HL-60 (cell line): Measurements from ENCODE around the gene MAST2.
A peak's percentile ranks its signal among the peaks of the same experiment; 100 is the strongest.

Experiments
- DNase-seq, 2 experiments: peaks; one replicate each; pipeline ENCODE4 v3.0.0-alpha.2; 2010 to 2020; ENCODE audit warnings: low read depth in 1 of 2, low spot score in 1 of 2
- H3K27ac ChIP-seq: fragments of 250-450 bp; sonication (Bioruptor Pico); replicated peaks from 2 replicates; pipeline ENCODE4 v1.5.1; 2020; ENCODE audit warnings: mild to moderate bottlenecking, moderate library complexity
- H3K27me3 ChIP-seq: fragments of 250-450 bp; sonication (Bioruptor Pico); 2 replicates; pipeline ENCODE4 v1.5.1; 2021; ENCODE audit warnings: mild to moderate bottlenecking, moderate library complexity; ENCODE audit not compliant: insufficient read depth, poor library complexity, severe bottlenecking
- H3K4me3 ChIP-seq: replicated peaks from 2 replicates; pipeline ENCODE4 v1.5.1; 2011; ENCODE audit warnings: mild to moderate bottlenecking, control low read depth, low read length; ENCODE audit not compliant: insufficient read depth
- CTCF ChIP-seq: IDR thresholded peaks from one replicate; pipeline ENCODE4 v1.5.1; 2011; ENCODE audit warnings: low read length, control low read depth, inconsistent platforms; ENCODE audit not compliant: insufficient read depth
- GABPA ChIP-seq: IDR thresholded peaks from 2 replicates; pipeline ENCODE4 v1.6.1; 2012; ENCODE audit warnings: low read depth
- POLR2AphosphoS5 ChIP-seq: IDR thresholded peaks from 2 replicates; pipeline ENCODE4 v1.6.1; 2012; ENCODE audit warnings: low read depth
- REST ChIP-seq: IDR thresholded peaks from 2 replicates; pipeline ENCODE4 v1.6.1; 2012; ENCODE audit warnings: low read depth; ENCODE audit not compliant: insufficient replicate concordance
- SPI1 ChIP-seq: IDR thresholded peaks from 2 replicates; pipeline ENCODE4 v1.6.1; 2012; ENCODE audit warnings: low read depth, mild to moderate bottlenecking, borderline replicate concordance

The MAST2 gene

GRCh38 chr1:45969866-45970265, 166.5 kb downstream of the MAST2 start:
- no peak for DNase-seq
- Histone ChIP-seq H3K27me3 (no peaks in the 10 kb centered on the region), H3K4me3 (no peak overlapping the region), H3K27ac (no peak overlapping the region)
- TF ChIP-seq POLR2AphosphoS5: no peak
- no peak for TF ChIP-seq REST
- no peak for TF ChIP-seq GABPA
- TF ChIP-seq CTCF: no peak
- no peak for TF ChIP-seq SPI1

GRCh38 chr1:45971335-45971734, 167.9 kb downstream of the MAST2 start:
- Histone ChIP-seq H3K27ac (no peak overlapping the region), H3K27me3 (no peaks in the 10 kb centered on the region), H3K4me3 (no peak overlapping the region)
- DNase-seq: no peak
- TF ChIP-seq GABPA (no peak), CTCF (no peak), REST (no peak), POLR2AphosphoS5 (no peak), SPI1 (no peak)

GRCh38 chr1:45971922-45972531, 168.6 kb downstream of the MAST2 start:
- no peak overlapping the region for H3K4me3 ChIP-seq
- no peak overlapping the region for H3K27ac ChIP-seq
- DNase-seq: peak; percentile 26 to 70
- H3K27me3 ChIP-seq: no peaks in the 10 kb centered on the region
- TF ChIP-seq REST (no peak), SPI1 (no peak), GABPA (no peak), POLR2AphosphoS5 (no peak), CTCF (no peak)
